ENCODE results near the gene TRMT112.

TRMT112 gene

GRCh38 chr11:64339754-64340408 is 22.5 kb upstream of the TRMT112 start, which contains the start of gene CCDC88B:
CCDC88B (plus strand) TSS chr11:64340204; CDS start chr11:64340267, 63 bp downstream.
- ChIA-PET CTCF (interaction anchor here (1.2 to 4.3 kb wide), 3 partner anchors 8 to 22 kb away, joined by 4 to 33 read pairs (median 7); partner anchors contain the start of genes PRDX5 and TRMT112), POLR2A (interaction anchor here (1.4 kb wide), 1 partner anchor 22 kb away, joined by 4 read pairs; the partner anchor contains the start of gene PRDX5)
- no peak for DNase-seq (ENCODE audit: extremely low spot score)
- no peak for TF ChIP-seq SP1 (IDR thresholded peaks at IDR 0.05)
- TF ChIP-seq ZNF384 (IDR thresholded peaks at IDR 0.05): no peak
- no peak for TF ChIP-seq TARDBP (IDR thresholded peaks at IDR 0.05)

DNA sequence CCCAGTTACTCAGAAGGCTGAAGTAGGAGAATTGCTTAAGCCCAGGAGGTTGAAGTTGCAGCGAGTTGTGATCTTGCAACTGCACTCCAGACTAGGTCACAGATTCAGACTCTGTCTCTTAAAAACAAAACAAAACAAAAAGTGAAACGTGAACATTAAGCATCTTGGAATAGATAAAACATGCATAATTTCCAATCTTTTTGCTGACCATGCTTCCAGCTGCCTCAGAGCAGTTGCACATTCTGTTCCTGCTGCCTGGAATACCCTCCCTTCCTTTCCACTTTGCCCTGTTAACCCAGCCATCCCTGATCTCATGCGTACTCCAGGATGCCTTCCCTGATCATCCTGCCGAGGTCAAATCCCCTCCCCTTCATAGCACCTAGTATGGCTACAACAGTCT is 21.9 kb upstream of the TRMT112 start:
- no peak for TF ChIP-seq NFRKB (IDR thresholded peaks at IDR 0.05)
- ChIA-PET CTCF (no interaction called here), POLR2A (interaction anchor here (1.4 kb wide), 2 partner anchors 22 to 35 kb away, joined by 3 to 4 read pairs; partner anchors contain the start of gene PRDX5)
- DNase-seq (ENCODE audit: extremely low spot score): no peak

- CTCF ChIA-PET: interaction anchor here (1.0 to 1.1 kb wide), 2 partner anchors 34 to 38 kb away, joined by 3 to 4 read pairs; no protein-coding TSS in a partner anchor
- TF ChIP-seq FOXK2 (IDR thresholded peaks at IDR 0.05): no peak
- no peak for TF ChIP-seq SUZ12 (IDR thresholded peaks at IDR 0.05)
- no peak for TF ChIP-seq CTBP1 (IDR thresholded peaks at IDR 0.05; ENCODE audit: borderline replicate concordance)
- TF ChIP-seq FOXA1 (IDR thresholded peaks at IDR 0.05): no peak
- TF ChIP-seq TARDBP (IDR thresholded peaks at IDR 0.05): no peak
- TF ChIP-seq SP1 (IDR thresholded peaks at IDR 0.05): no peak
- TF ChIP-seq LEF1 (IDR thresholded peaks at IDR 0.05; ENCODE audit: borderline replicate concordance): no peak
- no peak for TF ChIP-seq ARNT (IDR thresholded peaks at IDR 0.05)
- no peak for DNase-seq (ENCODE audit: extremely low spot score)
- POLR2A ChIA-PET: interaction anchor here (1.2 to 1.4 kb wide), 3 partner anchors 21 to 68 kb away, joined by 3 to 4 read pairs (median 3); partner anchors contain the start of gene PRDX5
These were observed 21.4 kb upstream of the TRMT112 start for GRCh38 chr11:64338716-64339115.

DNA sequence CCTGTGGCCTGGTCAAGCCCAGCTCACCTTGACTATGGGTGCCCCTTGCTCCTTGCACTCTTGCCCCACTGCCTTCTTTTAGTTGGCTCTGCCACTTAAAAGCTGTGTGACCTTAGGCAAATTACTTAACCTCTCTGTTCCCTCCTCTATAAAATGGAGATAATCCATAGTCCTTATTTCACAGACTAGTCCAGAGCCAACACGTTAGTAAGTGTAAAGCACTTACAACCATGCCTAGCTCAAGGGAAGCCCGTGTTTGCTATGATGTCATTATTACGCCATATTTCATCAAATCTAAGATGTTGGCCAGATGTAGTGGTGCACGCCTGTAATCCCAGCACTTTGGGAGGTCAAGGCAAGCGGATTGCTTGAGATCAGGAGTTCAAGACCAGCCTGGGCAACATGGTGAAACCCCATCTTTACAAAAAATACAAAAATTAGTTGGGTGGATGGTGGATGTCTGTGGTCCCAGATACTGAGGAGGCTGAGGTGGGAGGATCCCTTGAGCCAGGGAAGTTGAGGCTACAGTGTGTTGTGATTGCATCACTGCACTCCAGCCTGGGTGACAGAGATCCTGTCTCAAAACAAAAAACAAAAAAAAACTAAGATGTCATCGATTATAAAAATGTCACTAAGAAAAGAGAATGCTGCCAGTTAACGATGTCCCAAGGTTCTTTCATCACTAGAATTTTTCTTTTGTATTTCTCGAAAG is 20.3 kb upstream of the TRMT112 start:
- CTCF ChIA-PET: interaction anchor here (0.6 to 1.1 kb wide), 3 partner anchors 33 to 476 kb away, joined by 3 to 4 read pairs (median 3); no protein-coding TSS in a partner anchor
- POLR2A ChIA-PET: interaction anchor here (1.2 to 1.5 kb wide), 3 partner anchors 20 to 67 kb away, joined by 3 to 5 read pairs (median 3); partner anchors contain the start of genes PRDX5 and TRMT112
- no peak for DNase-seq (ENCODE audit: extremely low spot score)
- no peak for TF ChIP-seq ELF4 (IDR thresholded peaks at IDR 0.05)
- no peak for TF ChIP-seq FOXA1 (IDR thresholded peaks at IDR 0.05)
- no peak for TF ChIP-seq HDGF (IDR thresholded peaks at IDR 0.05; ENCODE audit: borderline replicate concordance)
- no peak for TF ChIP-seq TARDBP (IDR thresholded peaks at IDR 0.05)
- no peak for TF ChIP-seq NFRKB (IDR thresholded peaks at IDR 0.05)
- TF ChIP-seq L3MBTL2 (conservative IDR thresholded peaks at IDR 0.05): no peak
- TF ChIP-seq ZNF384 (IDR thresholded peaks at IDR 0.05): no peak
- TF ChIP-seq LEF1 (IDR thresholded peaks at IDR 0.05; ENCODE audit: borderline replicate concordance): no peak
- TF ChIP-seq PKNOX1 (IDR thresholded peaks at IDR 0.05): no peak
- TF ChIP-seq CTBP1 (IDR thresholded peaks at IDR 0.05; ENCODE audit: borderline replicate concordance): no peak
- TF ChIP-seq SP1 (IDR thresholded peaks at IDR 0.05): no peak
- no peak for TF ChIP-seq ARNT (IDR thresholded peaks at IDR 0.05)
- no peak for TF ChIP-seq FOXK2 (IDR thresholded peaks at IDR 0.05)
- TF ChIP-seq FOXM1 (IDR thresholded peaks at IDR 0.05; ENCODE audit: borderline replicate concordance): no peak
- no peak for TF ChIP-seq SUZ12 (IDR thresholded peaks at IDR 0.05)
- TF ChIP-seq BHLHE40 (IDR thresholded peaks at IDR 0.05; ENCODE audit: borderline replicate concordance): no peak

- POLR2A ChIA-PET: interaction anchor here (1.9 kb wide), 1 partner anchor 17 kb away, joined by 10 read pairs; the partner anchor contains the start of genes PRDX5 and TRMT112
- DNase-seq (ENCODE audit: extremely low spot score): no peak
- CTCF ChIA-PET: interaction anchor here (1.0 kb wide), 1 partner anchor 20 kb away, joined by 3 read pairs; no protein-coding TSS in a partner anchor
- TF ChIP-seq CTBP1 (IDR thresholded peaks at IDR 0.05; ENCODE audit: borderline replicate concordance) (no peak), PKNOX1 (IDR thresholded peaks at IDR 0.05) (peak; percentile 62), BHLHE40 (IDR thresholded peaks at IDR 0.05; ENCODE audit: borderline replicate concordance) (no peak), ZNF384 (IDR thresholded peaks at IDR 0.05) (no peak), LEF1 (IDR thresholded peaks at IDR 0.05; ENCODE audit: borderline replicate concordance) (no peak)
These were observed 17.7 kb upstream of the TRMT112 start for GRCh38 chr11:64334764-64335735.

GRCh38 chr11:64333556-64333955 is 16.2 kb upstream of the TRMT112 start:
- ChIA-PET CTCF (interaction anchor here (0.9 kb wide), 1 partner anchor 16 kb away, joined by 3 read pairs; the partner anchor contains the start of genes PRDX5 and TRMT112), POLR2A (interaction anchor here (5.6 kb wide), 1 partner anchor 15 kb away, joined by 60 read pairs; the partner anchor contains the start of genes PRDX5 and TRMT112)
- DNase-seq (ENCODE audit: extremely low spot score): no peak
- TF ChIP-seq TARDBP (IDR thresholded peaks at IDR 0.05) (no peak), FOXK2 (IDR thresholded peaks at IDR 0.05) (no peak), ZNF384 (IDR thresholded peaks at IDR 0.05) (no peak), ELF4 (IDR thresholded peaks at IDR 0.05) (no peak), SP1 (IDR thresholded peaks at IDR 0.05) (no peak), FOXA1 (IDR thresholded peaks at IDR 0.05) (no peak), SUZ12 (IDR thresholded peaks at IDR 0.05) (no peak), FOXM1 (IDR thresholded peaks at IDR 0.05; ENCODE audit: borderline replicate concordance) (no peak), CTBP1 (IDR thresholded peaks at IDR 0.05; ENCODE audit: borderline replicate concordance) (no peak), HDGF (IDR thresholded peaks at IDR 0.05; ENCODE audit: borderline replicate concordance) (no peak), NFRKB (IDR thresholded peaks at IDR 0.05) (no peak), L3MBTL2 (conservative IDR thresholded peaks at IDR 0.05) (no peak), BHLHE40 (IDR thresholded peaks at IDR 0.05; ENCODE audit: borderline replicate concordance) (no peak), LEF1 (IDR thresholded peaks at IDR 0.05; ENCODE audit: borderline replicate concordance) (no peak), PKNOX1 (IDR thresholded peaks at IDR 0.05) (no peak), ARNT (IDR thresholded peaks at IDR 0.05) (no peak)
